Measurements from ENCODE around the gene LURAP1L. TPM values are rescaled to one million over a fixed set of nuclear protein-coding genes. Genes with fewer than 3 reads are reported as not detected.

The LURAP1L gene
- total RNA-seq, 5 donors from 2014 or later (not counting 1 experiment from before 2014, with no cell fraction given): not detected

DNA sequence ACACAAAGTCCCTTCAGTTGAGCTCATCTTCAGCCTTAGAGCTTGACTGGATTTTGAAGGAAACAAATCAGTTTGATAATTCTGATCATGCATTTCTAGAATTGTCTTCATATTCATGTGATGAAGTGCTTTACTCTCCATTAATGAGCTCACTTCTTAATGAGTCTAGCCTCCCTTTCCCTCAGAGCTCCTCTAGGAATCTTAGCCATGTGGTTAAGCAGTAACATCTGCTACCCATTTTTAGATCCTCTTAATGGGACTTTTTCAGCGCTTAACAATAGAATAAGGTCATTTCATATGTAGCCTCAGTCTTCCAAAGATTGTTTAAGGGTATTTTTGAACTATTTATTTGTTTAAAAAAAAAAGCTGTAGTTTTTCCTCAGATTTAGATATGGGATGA is 36.9 kb upstream of the LURAP1L start:
- peaks cover 20 to 33% (median 22%) of the 10 kb centered on the region in 3 donors for H3K9me3 Mint-ChIP-seq
- no peaks in the 10 kb centered on the region for H3K36me3 Mint-ChIP-seq
- no peaks in the 10 kb centered on the region for H3K4me1 Mint-ChIP-seq
- H3K27ac ChIP-seq (ENCODE audit: low read length): no peak overlapping the region
- no peaks in the 10 kb centered on the region for H3K27me3 Mint-ChIP-seq
- H3K36me3 ChIP-seq (ENCODE audit: control insufficient read depth in 2 of 2, extremely low read depth in 1 of 2, insufficient read depth in 1 of 2, low read length in 1 of 2): no peaks in the 10 kb centered on the region
- DNase-seq (no peak), ATAC-seq (replicated peaks in 1 of 4) (no peak)
- POLR2A ChIA-PET: no interaction called here
- H3K9me3 ChIP-seq: no peaks in the 10 kb centered on the region
- CTCF ChIA-PET: no interaction called here
- no peak overlapping the region for H3K27ac Mint-ChIP-seq
- H3K4me3 Mint-ChIP-seq: no peak overlapping the region
- H3K4me3 ChIP-seq (ENCODE audit: control insufficient read depth in 1 of 2, extremely low read depth in 1 of 2, low read length in 1 of 2): no peak overlapping the region
- H3K4me1 ChIP-seq (ENCODE audit: control insufficient read depth in 1 of 2, extremely low read depth in 1 of 2, insufficient read depth in 2 of 2, low read length in 2 of 2): no peaks in the 10 kb centered on the region
- no CpG with 5 or more reads among the region's 1 CpG for WGBS (ENCODE audit: insufficient coverage)
- H3K27me3 ChIP-seq (replicated peaks in 1 of 2; ENCODE audit: control insufficient read depth in 2 of 2, extremely low read depth in 1 of 2, insufficient read depth in 2 of 2, low read length in 1 of 2): no peaks in the 10 kb centered on the region

DNA sequence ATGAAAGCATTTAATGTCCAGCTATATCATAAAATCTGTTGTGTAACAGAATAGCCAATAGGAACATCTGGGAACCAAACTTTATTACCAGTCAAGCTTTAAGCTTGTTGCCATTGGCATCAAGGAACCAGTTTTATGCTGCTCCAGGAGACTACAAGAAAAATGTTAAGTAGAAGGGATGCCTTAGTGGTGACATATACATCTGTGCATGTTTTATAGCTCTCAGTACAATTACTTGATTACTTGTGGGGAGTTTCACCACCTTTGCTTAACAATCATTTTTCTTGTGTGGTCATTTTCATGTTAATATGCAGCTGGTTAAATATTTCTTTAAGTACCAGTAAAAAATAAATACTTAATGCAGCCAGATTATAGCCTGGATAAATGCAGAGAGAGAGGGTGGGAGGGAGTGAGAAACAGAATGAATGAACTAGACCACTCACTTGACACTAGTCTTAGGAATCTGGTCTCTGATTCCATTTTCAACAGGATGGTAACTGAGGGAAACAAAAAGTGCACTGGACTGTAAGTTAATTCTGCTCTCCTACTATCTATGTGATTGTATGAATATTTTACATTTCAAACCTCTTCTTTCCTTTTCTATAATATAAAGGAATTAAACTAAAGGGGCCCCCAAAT is 35.7 kb upstream of the LURAP1L start:
- no peak for DNase-seq
- no peak overlapping the region for H3K27ac ChIP-seq (ENCODE audit: low read length)
- H3K4me1 Mint-ChIP-seq: no peaks in the 10 kb centered on the region
- H3K4me3 ChIP-seq (ENCODE audit: control insufficient read depth in 1 of 2, extremely low read depth in 1 of 2, low read length in 1 of 2): no peak overlapping the region
- ChIA-PET POLR2A (no interaction called here), CTCF (no interaction called here)
- H3K27me3 Mint-ChIP-seq: no peaks in the 10 kb centered on the region
- H3K9me3 ChIP-seq: no peaks in the 10 kb centered on the region
- no peak overlapping the region for H3K4me3 Mint-ChIP-seq
- H3K36me3 Mint-ChIP-seq: no peaks in the 10 kb centered on the region
- no peak for ATAC-seq (replicated peaks in 1 of 4)
- peaks cover 18 to 37% (median 19%) of the 10 kb centered on the region in 3 donors for H3K9me3 Mint-ChIP-seq
- H3K27me3 ChIP-seq (replicated peaks in 1 of 2; ENCODE audit: control insufficient read depth in 2 of 2, extremely low read depth in 1 of 2, insufficient read depth in 2 of 2, low read length in 1 of 2): no peaks in the 10 kb centered on the region
- H3K4me1 ChIP-seq (ENCODE audit: control insufficient read depth in 1 of 2, extremely low read depth in 1 of 2, insufficient read depth in 2 of 2, low read length in 2 of 2): no peaks in the 10 kb centered on the region
- no peaks in the 10 kb centered on the region for H3K36me3 ChIP-seq (ENCODE audit: control insufficient read depth in 2 of 2, extremely low read depth in 1 of 2, insufficient read depth in 1 of 2, low read length in 1 of 2)
- no peak overlapping the region for H3K27ac Mint-ChIP-seq

DNA sequence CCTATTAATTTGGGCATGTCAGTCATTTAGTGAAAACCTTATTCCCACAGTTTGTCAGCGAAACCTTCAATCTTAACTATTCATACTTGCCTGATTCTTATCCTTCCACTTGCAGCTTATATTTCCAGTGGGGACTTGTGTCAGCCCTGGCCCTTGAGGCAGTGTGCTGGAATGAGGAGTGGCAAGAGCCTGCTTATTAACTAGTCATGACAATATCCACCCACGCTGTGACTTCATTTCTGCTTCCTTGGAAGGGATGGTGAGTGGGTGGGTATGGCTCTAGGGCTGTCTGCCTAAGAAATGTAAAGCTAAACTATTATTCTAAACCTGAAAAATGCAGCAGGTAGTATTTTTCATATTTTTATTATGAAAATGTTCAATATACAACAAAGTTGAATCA is 34.0 kb upstream of the LURAP1L start:
- Histone ChIP-seq H3K27me3 (replicated peaks in 1 of 2; ENCODE audit: control insufficient read depth in 2 of 2, extremely low read depth in 1 of 2, insufficient read depth in 2 of 2, low read length in 1 of 2) (no peaks in the 10 kb centered on the region), H3K4me1 (ENCODE audit: control insufficient read depth in 1 of 2, extremely low read depth in 1 of 2, insufficient read depth in 2 of 2, low read length in 2 of 2) (no peaks in the 10 kb centered on the region), H3K27ac (ENCODE audit: low read length) (no peak overlapping the region), H3K4me3 (ENCODE audit: control insufficient read depth in 1 of 2, extremely low read depth in 1 of 2, low read length in 1 of 2) (no peak overlapping the region), H3K36me3 (ENCODE audit: control insufficient read depth in 2 of 2, extremely low read depth in 1 of 2, insufficient read depth in 1 of 2, low read length in 1 of 2) (no peaks in the 10 kb centered on the region), H3K9me3 (no peaks in the 10 kb centered on the region)
- no CpG with 5 or more reads among the region's 2 CpGs for WGBS (ENCODE audit: insufficient coverage)
- peaks cover 21 to 33% (median 22%) of the 10 kb centered on the region in 3 donors for H3K9me3 Mint-ChIP-seq
- ATAC-seq (replicated peaks in 1 of 4) (no peak), DNase-seq (no peak)
- CTCF ChIA-PET: no interaction called here
- H3K27ac Mint-ChIP-seq: no peak overlapping the region
- H3K4me1 Mint-ChIP-seq: no peaks in the 10 kb centered on the region
- H3K27me3 Mint-ChIP-seq: no peaks in the 10 kb centered on the region
- no peak overlapping the region for H3K4me3 Mint-ChIP-seq
- H3K36me3 Mint-ChIP-seq: no peaks in the 10 kb centered on the region
- POLR2A ChIA-PET: no interaction called here

- H3K9me3 Mint-ChIP-seq: peaks cover 19 to 37% (median 30%) of the 10 kb centered on the region in 3 donors
- H3K9me3 ChIP-seq: no peaks in the 10 kb centered on the region
- H3K4me3 Mint-ChIP-seq: no peak overlapping the region
- DNase-seq (no peak), ATAC-seq (replicated peaks in 1 of 4) (no peak)
- H3K4me3 ChIP-seq (ENCODE audit: control insufficient read depth in 1 of 2, extremely low read depth in 1 of 2, low read length in 1 of 2): no peak overlapping the region
- H3K4me1 ChIP-seq (ENCODE audit: control insufficient read depth in 1 of 2, extremely low read depth in 1 of 2, insufficient read depth in 2 of 2, low read length in 2 of 2): no peaks in the 10 kb centered on the region
- H3K36me3 Mint-ChIP-seq: no peaks in the 10 kb centered on the region
- H3K27ac ChIP-seq (ENCODE audit: low read length): no peak overlapping the region
- no peak overlapping the region for H3K27ac Mint-ChIP-seq
- no peaks in the 10 kb centered on the region for H3K36me3 ChIP-seq (ENCODE audit: control insufficient read depth in 2 of 2, extremely low read depth in 1 of 2, insufficient read depth in 1 of 2, low read length in 1 of 2)
- H3K4me1 Mint-ChIP-seq: no peaks in the 10 kb centered on the region
- WGBS (ENCODE audit: insufficient coverage): no CpG with 5 or more reads among the region's 1 CpG
- POLR2A ChIA-PET: no interaction called here
- no peaks in the 10 kb centered on the region for H3K27me3 Mint-ChIP-seq
- H3K27me3 ChIP-seq (replicated peaks in 1 of 2; ENCODE audit: control insufficient read depth in 2 of 2, extremely low read depth in 1 of 2, insufficient read depth in 2 of 2, low read length in 1 of 2): no peaks in the 10 kb centered on the region
- CTCF ChIA-PET: no interaction called here
Observed at GRCh38 chr9:12748016-12748415, 26.8 kb upstream of the LURAP1L start.

GRCh38 chr9:12748954-12749353 is 25.9 kb upstream of the LURAP1L start:
- ATAC-seq (replicated peaks in 1 of 4): no peak

GRCh38 chr9:12753931-12754330 is 20.9 kb upstream of the LURAP1L start:
- Mint-ChIP-seq H3K27me3 (no peaks in the 10 kb centered on the region), H3K9me3 (peaks cover 10 to 19% (median 11%) of the 10 kb centered on the region in 3 donors), H3K4me3 (no peak overlapping the region), H3K27ac (no peak overlapping the region), H3K4me1 (no peaks in the 10 kb centered on the region), H3K36me3 (no peaks in the 10 kb centered on the region)
- Histone ChIP-seq H3K36me3 (ENCODE audit: control insufficient read depth in 2 of 2, extremely low read depth in 1 of 2, insufficient read depth in 1 of 2, low read length in 1 of 2) (no peaks in the 10 kb centered on the region), H3K4me3 (ENCODE audit: control insufficient read depth in 1 of 2, extremely low read depth in 1 of 2, low read length in 1 of 2) (no peak overlapping the region), H3K27ac (ENCODE audit: low read length) (no peak overlapping the region), H3K9me3 (no peaks in the 10 kb centered on the region), H3K27me3 (replicated peaks in 1 of 2; ENCODE audit: control insufficient read depth in 2 of 2, extremely low read depth in 1 of 2, insufficient read depth in 2 of 2, low read length in 1 of 2) (no peaks in the 10 kb centered on the region), H3K4me1 (ENCODE audit: control insufficient read depth in 1 of 2, extremely low read depth in 1 of 2, insufficient read depth in 2 of 2, low read length in 2 of 2) (no peaks in the 10 kb centered on the region)
- ChIA-PET CTCF (interaction anchor here in 1 of 2 donors (0.6 kb wide), 1 partner anchor 9 kb away, joined by 9 read pairs; no protein-coding TSS in a partner anchor), POLR2A (no interaction called here)
- WGBS (ENCODE audit: insufficient coverage): no CpG with 5 or more reads among the region's 3 CpGs
- ATAC-seq (replicated peaks in 1 of 4): no peak
- no peak for DNase-seq

More at GRCh38 chr9:12748954-12749353, 25.9 kb upstream of the LURAP1L start:
- Histone ChIP-seq H3K36me3 (ENCODE audit: control insufficient read depth in 2 of 2, extremely low read depth in 1 of 2, insufficient read depth in 1 of 2, low read length in 1 of 2) (no peaks in the 10 kb centered on the region), H3K27me3 (replicated peaks in 1 of 2; ENCODE audit: control insufficient read depth in 2 of 2, extremely low read depth in 1 of 2, insufficient read depth in 2 of 2, low read length in 1 of 2) (no peaks in the 10 kb centered on the region), H3K9me3 (no peaks in the 10 kb centered on the region), H3K27ac (ENCODE audit: low read length) (no peak overlapping the region), H3K4me3 (ENCODE audit: control insufficient read depth in 1 of 2, extremely low read depth in 1 of 2, low read length in 1 of 2) (no peak overlapping the region), H3K4me1 (ENCODE audit: control insufficient read depth in 1 of 2, extremely low read depth in 1 of 2, insufficient read depth in 2 of 2, low read length in 2 of 2) (no peaks in the 10 kb centered on the region)
- ChIA-PET POLR2A (no interaction called here), CTCF (no interaction called here)
- no peaks in the 10 kb centered on the region for H3K36me3 Mint-ChIP-seq
- H3K9me3 Mint-ChIP-seq: peaks cover 20 to 31% (median 29%) of the 10 kb centered on the region in 3 donors
- H3K4me3 Mint-ChIP-seq: no peak overlapping the region
- no peaks in the 10 kb centered on the region for H3K27me3 Mint-ChIP-seq
- no peak overlapping the region for H3K27ac Mint-ChIP-seq
- H3K4me1 Mint-ChIP-seq: no peaks in the 10 kb centered on the region
- no peak for DNase-seq

DNA sequence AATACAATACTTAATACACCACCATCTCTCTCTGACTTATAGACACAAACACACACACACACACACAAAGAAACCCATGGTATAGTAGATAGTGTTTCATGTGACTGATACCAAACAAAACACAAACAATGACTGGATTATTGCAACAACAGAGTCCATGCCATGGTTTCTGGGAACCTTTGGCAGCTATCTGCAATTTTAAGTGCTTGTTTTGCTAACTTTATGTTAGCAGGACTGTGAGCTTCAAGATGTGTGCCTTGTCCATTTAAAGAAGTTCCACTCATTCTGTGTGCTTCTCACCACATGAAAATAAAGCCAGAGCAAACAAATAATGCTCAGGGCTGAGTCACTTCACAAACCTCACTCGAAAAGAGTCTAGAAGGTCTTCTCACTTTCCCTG is 15.1 kb upstream of the LURAP1L start:
- WGBS (ENCODE audit: insufficient coverage): no CpG with 5 or more reads among the region's 1 CpG
- no peaks in the 10 kb centered on the region for H3K27me3 Mint-ChIP-seq
- Histone ChIP-seq H3K4me3 (ENCODE audit: control insufficient read depth in 1 of 2, extremely low read depth in 1 of 2, low read length in 1 of 2) (no peak overlapping the region), H3K4me1 (ENCODE audit: control insufficient read depth in 1 of 2, extremely low read depth in 1 of 2, insufficient read depth in 2 of 2, low read length in 2 of 2) (no peaks in the 10 kb centered on the region), H3K27ac (ENCODE audit: low read length) (no peak overlapping the region), H3K27me3 (replicated peaks in 1 of 2; ENCODE audit: control insufficient read depth in 2 of 2, extremely low read depth in 1 of 2, insufficient read depth in 2 of 2, low read length in 1 of 2) (no peaks in the 10 kb centered on the region), H3K9me3 (no peaks in the 10 kb centered on the region), H3K36me3 (ENCODE audit: control insufficient read depth in 2 of 2, extremely low read depth in 1 of 2, insufficient read depth in 1 of 2, low read length in 1 of 2) (no peaks in the 10 kb centered on the region)
- no peaks in the 10 kb centered on the region for H3K36me3 Mint-ChIP-seq
- ChIA-PET CTCF (no interaction called here), POLR2A (no interaction called here)
- no peak for ATAC-seq (replicated peaks in 1 of 4)
- no peak overlapping the region for H3K4me3 Mint-ChIP-seq
- H3K27ac Mint-ChIP-seq: no peak overlapping the region
- no peaks in the 10 kb centered on the region for H3K4me1 Mint-ChIP-seq
- no peak for DNase-seq
- H3K9me3 Mint-ChIP-seq: peaks cover 6 to 14% (median 14%) of the 10 kb centered on the region in 3 donors
